Breast epithelium (tissue), 3 donors: ENCODE data around the gene SLC16A12.

ENCODE experiments used
- POLR2A ChIP-seq: fragments of 450-650 bp; IDR thresholded peaks from one replicate; pipeline ENCODE4 v1.6.1; 2016; ENCODE audit warnings: antibody characterized with exemption, mild to moderate bottlenecking, moderate library complexity
- POLR2AphosphoS5 ChIP-seq, 3 donors: sonication (generic); formaldehyde crosslinking; IDR thresholded peaks; one replicate each; pipeline ENCODE4 v1.6.1; 2017; ENCODE audit warnings: antibody characterized with exemption in 3 of 3
- TF ChIP-seq, protein P1 (sequence below), 3 donors: fragments of 450-650 bp; IDR thresholded peaks; one replicate each; pipeline ENCODE4 v1.5.1; 2016 to 2017; ENCODE audit warnings: antibody characterized with exemption in 3 of 3, mild to moderate bottlenecking in 3 of 3, moderate library complexity in 3 of 3

DNA sequence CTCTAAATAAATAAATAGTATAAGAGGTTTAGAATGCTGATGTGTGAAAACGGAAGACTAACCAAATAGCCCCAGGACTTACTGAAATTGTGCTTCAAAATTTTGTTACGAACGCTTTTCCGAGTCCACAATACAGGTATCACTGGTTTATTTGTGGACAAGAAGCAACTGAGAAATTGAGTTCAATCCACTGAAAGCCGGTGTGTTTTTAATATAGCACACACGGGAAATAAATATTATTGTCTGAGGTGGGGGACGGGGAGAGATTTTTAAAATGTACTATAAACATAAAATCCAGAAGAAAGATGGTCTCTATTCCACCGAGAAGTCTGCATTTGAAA is 598 bp downstream of the SLC16A12 start:
- TF ChIP-seq, protein P1, sequence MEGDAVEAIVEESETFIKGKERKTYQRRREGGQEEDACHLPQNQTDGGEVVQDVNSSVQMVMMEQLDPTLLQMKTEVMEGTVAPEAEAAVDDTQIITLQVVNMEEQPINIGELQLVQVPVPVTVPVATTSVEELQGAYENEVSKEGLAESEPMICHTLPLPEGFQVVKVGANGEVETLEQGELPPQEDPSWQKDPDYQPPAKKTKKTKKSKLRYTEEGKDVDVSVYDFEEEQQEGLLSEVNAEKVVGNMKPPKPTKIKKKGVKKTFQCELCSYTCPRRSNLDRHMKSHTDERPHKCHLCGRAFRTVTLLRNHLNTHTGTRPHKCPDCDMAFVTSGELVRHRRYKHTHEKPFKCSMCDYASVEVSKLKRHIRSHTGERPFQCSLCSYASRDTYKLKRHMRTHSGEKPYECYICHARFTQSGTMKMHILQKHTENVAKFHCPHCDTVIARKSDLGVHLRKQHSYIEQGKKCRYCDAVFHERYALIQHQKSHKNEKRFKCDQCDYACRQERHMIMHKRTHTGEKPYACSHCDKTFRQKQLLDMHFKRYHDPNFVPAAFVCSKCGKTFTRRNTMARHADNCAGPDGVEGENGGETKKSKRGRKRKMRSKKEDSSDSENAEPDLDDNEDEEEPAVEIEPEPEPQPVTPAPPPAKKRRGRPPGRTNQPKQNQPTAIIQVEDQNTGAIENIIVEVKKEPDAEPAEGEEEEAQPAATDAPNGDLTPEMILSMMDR (IDR thresholded peaks at IDR 0.05) = no peak
- TF ChIP-seq POLR2AphosphoS5 (IDR thresholded peaks at IDR 0.05) = no peak
- TF ChIP-seq POLR2A = no peak
